HG03039 (cell line): Measurements from ENCODE around the gene CACNA2D1.
"Not testable (repeated sequence)": the region's sequence is repeated elsewhere in the genome, so short reads cannot be mapped to it uniquely, and the experiment has no call there.

Experiments
- ATAC-seq: cut with Tn5 transposase; IDR thresholded peaks from one replicate; pipeline ENCODE4 v1.9.1; 2021; ENCODE audit warnings: mild to moderate bottlenecking, moderate library complexity; ENCODE audit not compliant: unreplicated experiment

Gene CACNA2D1

DNA sequence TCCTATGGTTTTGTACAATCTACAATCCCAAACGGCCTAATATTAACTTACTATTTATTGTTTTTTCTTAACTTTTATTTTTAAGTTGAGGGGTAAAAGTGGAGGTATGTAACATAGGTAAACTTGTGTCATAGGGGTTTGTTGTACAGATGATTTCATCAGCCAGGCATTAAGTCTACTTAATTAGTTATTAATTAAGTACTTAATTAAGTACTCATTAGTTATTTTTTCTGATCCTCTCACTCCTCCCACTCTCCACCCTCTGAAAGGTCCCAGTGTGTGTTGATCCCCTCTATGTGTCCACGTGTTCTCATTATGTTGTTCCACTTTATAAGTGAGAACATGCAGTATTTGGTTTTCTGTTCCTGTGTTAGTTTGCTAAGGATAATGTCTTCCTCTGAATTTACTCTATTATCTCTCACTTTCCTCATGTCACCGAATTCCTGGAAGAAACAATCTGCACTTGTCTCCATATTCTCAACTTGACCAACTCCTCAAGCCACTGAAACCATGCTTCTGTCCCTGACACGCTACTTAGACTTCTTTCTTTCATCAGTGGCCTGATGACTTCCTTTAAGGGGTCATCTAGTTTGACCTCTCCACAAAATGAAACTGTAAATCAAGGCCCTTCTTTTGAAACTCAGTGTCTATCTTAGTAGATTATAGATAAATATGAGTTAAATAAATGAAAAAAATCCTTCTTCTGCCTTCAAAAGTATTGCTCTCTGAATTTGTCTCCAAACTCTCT, 9.1 kb downstream of the CACNA2D1 start:
- ATAC-seq: no peak

DNA sequence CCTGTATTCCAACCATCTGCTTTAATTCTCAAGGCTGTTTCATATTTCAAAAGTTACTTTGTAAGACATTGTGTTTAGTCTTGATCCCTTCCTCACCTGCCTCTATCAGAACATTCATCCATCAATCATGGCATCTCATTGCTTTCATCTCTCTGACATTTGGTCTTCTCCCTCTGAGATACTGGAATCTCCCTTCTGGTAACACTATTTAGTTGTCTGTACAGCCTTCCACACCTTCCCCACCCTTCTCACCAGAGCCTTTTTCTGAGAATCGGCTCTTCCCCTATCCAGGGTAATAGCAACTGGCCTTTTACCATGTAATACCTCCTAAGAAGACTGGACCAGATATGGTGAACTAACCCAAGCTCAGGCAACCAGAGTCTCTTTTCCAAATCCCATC, 10.1 kb downstream of the CACNA2D1 start:
- no peak for ATAC-seq

DNA sequence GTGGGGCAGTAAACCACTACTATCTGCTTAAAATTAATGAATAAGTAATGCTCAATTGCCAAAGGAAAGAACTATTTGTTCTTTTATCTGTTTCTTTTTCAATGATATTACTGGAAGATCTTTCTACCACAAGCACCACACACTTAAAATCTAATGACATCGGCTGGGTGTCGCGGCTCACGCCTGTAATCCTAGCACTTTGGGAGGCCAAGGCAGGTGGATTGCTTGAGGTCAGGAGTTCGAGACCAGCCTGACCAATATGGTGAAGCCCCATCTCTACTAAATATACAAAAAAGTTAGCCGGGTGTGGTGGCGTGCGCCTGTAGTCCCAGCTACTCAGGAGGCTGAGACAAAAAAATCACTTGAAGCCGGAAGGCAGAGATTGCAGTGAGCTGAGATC, 10.8 kb downstream of the CACNA2D1 start:
- ATAC-seq: not testable (repeated sequence)

DNA sequence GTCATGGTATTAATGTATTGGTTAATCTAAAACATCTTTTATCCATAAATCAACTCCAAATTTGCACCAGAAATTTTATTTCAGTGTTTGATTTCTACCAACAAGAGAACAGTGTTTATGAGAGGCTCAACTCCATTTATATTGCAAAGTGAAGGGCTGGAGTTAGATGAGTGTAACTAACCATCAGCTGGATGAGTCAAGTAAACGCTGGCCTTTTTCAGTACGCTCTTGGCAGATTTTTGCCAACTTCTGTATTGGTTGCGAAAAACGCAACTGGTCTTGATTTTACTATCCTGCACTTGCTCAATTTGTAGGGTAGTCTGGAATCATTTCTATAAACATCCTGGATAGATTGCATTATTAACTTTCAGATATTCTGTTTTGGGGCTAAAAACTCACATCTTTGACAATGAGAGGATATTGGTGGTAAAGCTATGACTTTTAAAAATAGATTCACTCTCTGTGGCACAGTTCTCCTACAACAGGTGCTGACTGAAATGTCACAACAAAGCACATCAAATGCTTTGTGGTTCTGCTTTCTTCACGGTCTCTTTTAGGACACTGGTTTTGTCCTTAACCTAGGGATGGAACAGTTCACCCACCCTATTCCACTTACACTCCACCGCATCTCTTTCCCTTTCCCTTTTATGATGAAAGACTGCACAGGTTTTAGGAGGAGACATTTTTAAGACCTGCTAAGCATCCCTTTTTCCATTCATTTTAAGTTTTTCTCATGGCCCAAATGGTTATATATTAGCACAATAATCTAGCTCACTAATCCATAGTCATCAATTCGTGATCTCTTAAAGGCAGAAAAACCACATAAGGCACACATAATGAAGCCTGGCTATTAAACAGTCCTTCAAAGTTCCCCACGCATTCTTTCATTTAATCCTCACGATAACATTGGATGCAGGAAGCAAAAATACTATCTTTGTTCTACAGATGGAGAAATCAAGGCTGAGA, 12.8 kb downstream of the CACNA2D1 start:
- no peak for ATAC-seq

DNA sequence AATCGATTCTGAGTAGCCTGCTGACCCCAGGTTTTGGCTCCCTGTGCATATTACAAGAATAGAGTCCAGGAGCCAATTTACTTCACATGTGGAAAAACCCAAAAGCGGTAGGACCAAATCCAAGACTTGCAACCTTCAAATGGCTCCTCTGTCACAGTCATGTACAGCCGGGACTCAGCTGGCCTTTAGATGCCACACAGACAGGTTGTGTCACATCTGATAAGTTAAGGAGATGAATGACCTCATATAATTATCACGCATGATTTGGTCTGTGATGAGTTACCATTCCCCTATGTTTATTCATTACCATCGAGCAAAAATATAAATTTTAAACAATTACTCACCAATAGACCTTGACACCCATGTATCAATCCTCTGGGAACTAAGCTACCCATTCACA, 14.2 kb downstream of the CACNA2D1 start:
- ATAC-seq: no peak

DNA sequence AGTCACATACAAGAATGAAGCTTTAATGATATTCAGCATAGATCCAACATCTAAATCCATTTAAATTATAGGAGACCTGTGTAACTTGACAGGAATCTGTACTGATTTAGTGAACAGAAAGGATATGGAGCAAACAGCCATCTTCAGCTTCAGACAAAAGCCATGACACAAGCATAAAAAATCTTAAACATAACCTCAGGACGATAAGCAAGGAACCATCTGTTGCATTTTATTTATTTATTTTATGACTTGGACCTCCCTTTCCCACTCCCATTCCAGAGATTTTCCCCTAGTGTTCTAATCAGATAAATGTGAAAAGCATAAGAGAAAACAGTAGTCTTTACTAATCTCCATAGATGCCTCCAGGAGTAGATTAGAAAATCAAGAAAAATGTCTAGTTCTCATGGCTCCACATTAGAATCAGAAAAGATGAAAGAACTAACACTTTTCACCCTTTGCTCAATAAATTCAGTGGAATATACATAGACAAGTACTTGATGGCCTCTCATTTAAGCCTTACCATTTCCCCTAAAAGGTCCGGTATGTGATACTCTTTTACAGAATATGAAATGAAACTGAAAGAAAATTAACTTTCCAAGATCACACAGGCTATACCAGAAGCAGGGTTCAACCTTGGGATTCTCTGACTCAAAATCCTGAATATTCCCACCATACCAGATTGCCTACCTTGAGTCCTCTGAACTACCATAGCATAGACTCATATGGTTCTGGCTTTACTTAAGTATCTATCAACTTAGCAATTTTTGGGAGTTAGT, 15.2 kb downstream of the CACNA2D1 start:
- ATAC-seq: no peak

DNA sequence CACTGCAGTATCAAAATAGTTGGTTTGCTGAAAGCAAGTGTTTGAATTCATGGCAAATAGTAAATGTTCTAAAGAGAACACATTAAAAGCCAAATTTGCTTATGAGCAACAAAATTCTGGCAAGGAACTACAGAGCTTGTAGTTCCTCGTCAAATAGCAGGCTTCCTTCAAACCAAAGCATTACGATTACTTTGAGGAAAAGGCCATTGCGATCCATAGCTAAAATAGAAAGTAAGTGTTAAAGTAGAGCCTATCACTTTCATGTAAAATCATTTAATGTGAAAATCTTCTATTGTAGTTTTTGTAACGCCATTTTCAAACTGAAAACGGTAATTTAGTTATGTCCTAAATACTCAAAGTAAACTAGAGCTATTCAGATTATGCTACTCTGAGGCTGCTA, 20.1 kb downstream of the CACNA2D1 start:
- ATAC-seq: no peak

DNA sequence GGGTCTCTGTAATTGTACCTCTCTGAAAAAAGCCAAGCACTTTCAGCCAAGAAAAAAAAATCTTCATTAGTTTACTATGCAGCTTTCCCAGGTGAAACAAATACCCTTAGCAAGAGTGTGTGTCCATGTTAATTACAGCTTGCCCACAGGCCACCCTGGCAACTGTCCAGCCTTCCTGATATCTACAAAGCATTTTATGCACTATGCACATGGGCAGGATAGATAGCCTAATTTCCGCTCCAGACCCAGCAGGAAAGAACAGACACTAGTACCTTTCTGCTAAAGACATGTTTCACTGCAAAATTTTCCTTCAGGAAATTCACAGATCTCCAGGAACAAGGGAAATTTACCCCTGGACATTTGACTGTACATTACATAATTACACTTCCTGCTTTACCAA, 24.4 kb downstream of the CACNA2D1 start:
- ATAC-seq: no peak

DNA sequence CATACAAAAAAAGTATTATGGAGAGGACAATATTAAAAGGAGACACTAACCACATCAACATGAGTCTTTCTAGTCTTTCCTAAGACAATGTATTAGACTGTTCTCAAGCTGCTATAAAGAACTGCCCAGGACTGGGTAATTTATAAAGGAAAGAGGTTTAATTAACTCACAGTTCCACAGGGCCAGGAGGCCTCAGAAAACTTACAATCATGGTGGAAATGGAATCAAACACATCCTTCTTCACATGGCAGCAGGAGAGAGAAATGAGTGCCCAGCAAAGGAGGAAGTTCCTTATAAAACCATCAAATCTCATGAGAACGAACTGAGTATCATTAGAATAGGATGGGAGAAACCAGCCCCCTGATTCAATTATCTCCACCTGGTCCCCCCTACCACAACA, 25.7 kb downstream of the CACNA2D1 start:
- ATAC-seq: no peak

DNA sequence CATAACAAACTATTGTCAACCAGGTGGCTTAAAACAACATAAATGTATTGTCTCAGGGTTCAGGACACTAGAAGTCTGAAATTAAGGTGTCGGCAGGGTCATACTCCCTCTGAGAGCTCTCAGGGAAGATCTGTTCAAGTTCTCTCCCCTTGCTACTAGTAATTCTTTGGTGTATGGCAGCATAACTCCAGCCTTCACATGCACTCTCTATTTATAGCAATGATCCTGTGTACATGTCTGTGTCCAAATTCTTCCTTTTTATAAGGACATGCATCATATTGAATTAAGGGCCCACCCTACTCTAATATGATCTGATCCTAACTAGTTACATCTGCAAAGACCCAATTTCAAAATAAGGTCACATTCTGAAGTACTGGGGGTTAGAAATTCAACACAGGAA, 27.2 kb downstream of the CACNA2D1 start:
- no peak for ATAC-seq

DNA sequence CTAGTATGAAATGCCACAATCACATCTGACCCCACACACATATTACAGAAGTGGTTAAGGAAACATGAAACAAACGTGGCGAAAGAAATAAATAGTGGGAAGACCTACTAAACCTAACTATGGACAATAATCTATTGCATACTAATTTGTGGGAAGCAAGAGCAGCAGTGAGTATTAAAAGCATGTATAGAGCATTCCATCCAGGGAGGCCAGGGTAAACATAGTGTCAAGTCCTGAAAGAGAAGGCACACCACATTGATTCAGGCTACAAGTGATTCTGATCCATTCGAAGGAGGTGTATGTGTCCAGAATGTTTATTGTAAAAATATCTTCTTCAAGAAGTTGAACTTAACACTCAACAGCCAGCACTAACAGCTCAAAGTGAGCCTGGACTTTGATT, 29.2 kb downstream of the CACNA2D1 start:
- no peak for ATAC-seq

DNA sequence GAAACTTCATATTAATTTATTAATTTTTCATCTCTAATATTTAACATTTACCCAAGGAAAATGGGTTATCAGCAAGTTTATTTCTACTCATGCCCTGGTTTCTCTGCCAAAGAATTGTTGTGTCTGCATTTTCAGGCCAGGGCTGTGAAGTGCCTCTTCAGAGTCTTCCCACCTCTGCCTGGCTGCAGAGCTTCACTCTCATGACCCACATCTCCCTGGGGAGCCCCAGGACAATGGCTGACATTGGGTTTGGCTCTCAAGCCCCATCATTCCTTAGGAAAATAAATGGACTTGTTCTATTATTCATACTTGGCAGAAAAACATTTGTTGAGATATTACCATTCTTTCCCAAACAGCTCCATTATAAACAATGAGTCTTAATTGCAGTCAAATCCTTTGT, 30.3 kb downstream of the CACNA2D1 start:
- ATAC-seq: no peak

DNA sequence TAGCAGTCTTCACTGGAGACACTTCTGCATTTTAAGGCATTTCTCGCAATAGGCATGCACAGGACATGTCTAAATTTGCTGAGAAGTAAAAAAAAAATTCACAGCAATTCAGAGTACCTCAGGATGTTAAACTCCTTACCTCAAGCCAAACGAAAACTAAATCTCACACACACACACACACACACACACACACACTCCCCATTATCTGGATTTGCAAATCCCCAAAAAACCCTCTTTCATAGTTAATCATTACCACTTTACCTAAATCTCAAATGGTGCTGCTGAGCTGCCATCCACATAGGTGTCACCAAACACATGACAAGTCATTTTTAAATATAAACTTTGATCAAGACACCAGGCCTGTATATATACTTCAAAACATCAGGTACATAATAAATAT, 31.8 kb downstream of the CACNA2D1 start:
- ATAC-seq: no peak

DNA sequence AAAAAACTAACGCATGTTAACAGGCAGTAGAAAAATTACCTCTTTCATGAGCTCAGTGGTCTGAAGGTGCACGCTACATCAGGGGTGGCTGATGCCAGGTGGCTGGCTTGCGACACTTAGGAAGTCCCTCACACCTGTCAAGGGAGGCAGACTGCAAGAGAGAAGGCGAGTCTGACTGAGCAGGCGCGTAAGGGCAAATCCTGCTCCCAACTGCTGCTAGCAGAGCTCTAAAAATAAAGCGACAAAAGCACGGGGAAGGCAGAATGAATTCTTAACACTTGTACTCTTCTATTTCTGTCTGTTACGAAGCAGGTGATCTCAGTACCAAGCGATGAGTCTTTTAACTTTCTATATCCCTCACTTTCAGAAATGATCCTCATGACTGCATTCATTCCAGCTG, 33.1 kb downstream of the CACNA2D1 start:
- no peak for ATAC-seq

DNA sequence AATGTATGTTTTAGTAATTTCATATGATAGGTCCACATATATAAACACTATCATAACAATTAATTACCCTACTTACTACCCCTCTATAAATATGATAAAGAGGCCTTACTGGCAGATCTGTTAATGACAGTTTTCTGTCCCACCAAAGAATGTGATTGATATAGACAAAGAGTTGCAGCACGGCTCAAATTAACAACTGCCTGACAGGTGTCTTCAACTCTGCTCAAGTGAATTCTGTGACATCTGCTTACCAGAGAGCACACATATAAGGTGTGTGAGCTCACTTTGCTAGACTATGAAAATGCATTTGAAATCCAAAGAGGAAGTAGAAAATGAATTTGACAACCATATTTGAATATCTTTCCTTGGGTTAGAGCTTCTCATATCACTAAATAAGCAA, 36.6 kb downstream of the CACNA2D1 start:
- no peak for ATAC-seq

DNA sequence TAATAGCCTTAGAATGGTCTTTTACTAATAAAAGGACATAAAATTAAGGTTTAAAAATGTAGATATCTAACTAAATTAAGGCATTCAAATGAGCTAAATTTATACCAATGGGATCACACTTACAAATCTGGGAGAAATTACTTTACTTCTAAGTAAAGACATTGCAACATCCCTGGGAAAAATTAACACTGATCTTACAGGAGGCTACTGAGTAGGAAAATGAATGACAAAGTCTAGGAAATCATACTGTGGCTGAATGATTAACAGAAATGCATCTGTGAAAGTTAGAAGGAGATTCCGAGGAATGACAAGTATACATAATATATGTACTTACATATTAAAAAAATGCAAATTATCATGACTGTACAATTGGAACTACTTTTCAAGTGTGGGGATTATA, 38.3 kb downstream of the CACNA2D1 start:
- ATAC-seq: no peak

DNA sequence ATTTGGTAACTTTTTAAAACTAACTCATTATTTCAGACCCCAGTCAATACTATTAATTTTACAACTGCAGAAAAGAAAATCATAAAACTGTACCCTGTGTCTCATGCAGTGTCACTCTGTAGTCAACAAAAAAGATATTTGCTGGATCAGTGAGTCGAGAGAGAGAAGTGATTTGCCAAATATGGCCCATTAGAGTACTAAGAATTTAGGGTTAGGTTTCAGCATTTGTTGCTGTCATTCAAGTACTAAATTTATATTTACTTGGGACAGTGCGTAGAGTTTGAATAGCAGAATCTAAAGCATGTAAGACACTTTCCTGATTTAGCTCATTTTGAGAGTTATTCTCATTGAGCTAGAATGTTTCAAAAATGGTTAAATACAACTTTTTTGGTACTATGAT, 38.9 kb downstream of the CACNA2D1 start:
- no peak for ATAC-seq

DNA sequence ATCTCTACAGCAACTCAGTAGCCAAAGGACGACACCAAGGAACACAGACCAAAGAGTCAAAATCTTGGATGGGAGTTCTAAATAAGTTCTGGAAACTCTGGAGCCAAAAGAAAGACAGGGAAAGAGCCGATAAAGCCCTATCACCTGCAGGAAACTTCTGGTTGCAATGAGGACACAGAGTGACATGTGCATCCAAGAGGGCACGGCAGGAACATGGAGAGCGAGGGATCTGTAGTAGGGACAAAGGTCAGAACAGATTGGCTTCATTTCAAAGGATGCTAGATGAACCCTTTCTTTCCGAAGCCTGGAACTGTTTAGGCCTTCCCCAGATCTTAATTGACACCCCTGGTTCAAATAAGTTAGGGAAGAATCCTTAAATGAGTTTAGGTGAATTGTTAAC, 39.5 kb downstream of the CACNA2D1 start:
- ATAC-seq: no peak

DNA sequence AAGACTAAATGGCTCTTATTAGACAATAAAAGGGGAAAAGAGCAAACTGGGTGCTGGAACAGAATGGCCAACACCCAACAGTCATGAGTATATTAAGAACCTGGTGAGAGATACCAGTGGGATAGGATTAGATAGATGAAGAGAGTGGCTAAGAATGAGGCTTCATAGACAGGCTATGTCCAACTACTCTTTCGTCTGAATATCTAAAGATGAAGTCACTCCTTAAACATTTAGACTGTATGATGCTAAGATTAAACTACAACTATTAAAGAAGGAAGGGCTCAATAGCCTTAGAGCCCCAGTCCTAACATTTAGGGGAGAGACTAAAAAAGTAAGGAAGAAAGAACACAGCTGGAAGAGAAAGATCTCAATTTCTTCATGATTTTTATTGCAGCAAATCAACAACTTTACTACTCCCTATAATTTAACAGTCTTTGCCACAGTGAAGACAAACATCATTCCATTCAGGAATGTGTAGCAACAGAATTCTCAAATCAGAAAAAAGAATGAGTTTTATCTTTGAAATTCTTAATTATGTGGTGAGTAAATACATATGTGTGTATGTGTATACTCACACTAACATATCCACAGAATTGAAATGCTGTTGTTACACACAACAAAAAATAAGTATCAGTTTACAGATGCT, 45.6 kb downstream of the CACNA2D1 start:
- ATAC-seq: no peak

DNA sequence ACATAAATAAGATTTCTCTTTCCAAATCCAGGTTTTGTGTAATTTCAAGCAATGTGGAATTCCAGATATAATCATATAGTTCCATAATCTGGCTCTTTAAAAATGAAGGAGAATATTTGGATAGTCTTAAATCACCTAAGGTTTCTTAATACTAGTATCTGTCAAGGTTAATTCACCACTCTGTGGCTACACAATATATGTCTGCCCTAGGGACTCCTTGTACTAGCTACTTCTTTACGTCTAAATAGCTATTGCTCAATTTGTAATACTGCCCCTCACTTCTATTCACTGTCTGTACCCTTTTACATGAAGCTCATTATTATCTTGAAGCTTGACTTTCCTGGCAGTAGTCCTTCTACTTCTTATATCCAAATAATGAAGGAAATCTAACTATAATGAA, 47.2 kb downstream of the CACNA2D1 start:
- ATAC-seq: no peak

DNA sequence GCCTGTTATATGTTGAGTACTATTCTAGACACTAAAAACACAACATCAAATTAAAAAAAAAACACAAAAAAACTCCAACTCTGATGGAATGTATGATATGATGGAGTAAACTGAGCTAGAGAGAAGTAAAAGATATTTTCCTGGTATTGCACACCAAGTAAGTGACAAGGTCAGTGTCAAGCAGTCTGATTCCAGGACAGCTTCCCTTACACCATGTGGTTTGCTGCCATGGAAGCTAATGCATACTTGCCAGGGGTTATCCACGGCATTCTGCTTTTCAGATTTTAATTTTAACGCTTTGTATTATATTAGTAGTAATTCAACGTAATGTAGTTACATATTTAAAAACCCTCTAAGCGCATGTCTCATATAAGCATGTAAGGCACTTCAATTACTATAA, 48.4 kb downstream of the CACNA2D1 start:
- ATAC-seq: no peak
